IPS-15b (cell line): ENCODE measurements around the gene C10orf105.

Experiments used
- H3K27me3 ChIP-seq: one replicate; pipeline ENCODE4 v1.6.1; 2013; ENCODE audit warnings: low read length; ENCODE audit not compliant: control insufficient read depth, insufficient read depth
- H3K36me3 ChIP-seq: one replicate; pipeline ENCODE4 v1.6.1; 2013; ENCODE audit warnings: low read length; ENCODE audit not compliant: control insufficient read depth, insufficient read depth
- H3K4me1 ChIP-seq: one replicate; pipeline ENCODE4 v1.6.1; 2013; ENCODE audit warnings: mild to moderate bottlenecking, low read length; ENCODE audit not compliant: control insufficient read depth, insufficient read depth
- H3K4me3 ChIP-seq: one replicate; pipeline ENCODE4 v1.5.1; 2013; ENCODE audit warnings: low read depth, low read length
- H3K9ac ChIP-seq: one replicate; pipeline ENCODE4 v1.6.1; 2013; ENCODE audit warnings: low read depth, mild to moderate bottlenecking, low read length
- H3K9me3 ChIP-seq: one replicate; pipeline ENCODE4 v1.6.1; 2013; ENCODE audit warnings: mild to moderate bottlenecking, low read length; ENCODE audit not compliant: control insufficient read depth, insufficient read depth

Gene C10orf105

DNA sequence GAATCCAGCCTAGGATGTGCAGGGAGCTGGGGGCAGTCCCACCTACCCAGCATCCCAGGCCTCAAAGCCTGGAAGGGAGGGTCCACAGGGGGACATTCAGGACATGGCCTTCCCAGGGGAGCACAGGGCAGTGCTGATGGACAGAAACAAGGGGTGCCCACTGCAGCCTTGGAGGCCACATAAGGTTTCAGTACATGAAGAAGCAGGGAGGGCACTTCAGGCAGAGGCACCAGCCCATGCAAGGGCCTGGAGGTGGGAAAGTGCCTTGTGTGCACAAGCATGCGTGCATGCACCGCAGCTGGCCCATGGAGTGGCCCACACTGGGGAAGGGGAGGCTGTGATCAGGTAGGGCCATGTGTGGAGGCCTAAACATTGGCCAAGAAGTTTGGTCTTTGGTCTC lies 9.1 kb downstream of the C10orf105 start:
- Histone ChIP-seq H3K9me3 (no peaks in the 10 kb centered on the region), H3K9ac (no peak overlapping the region), H3K27me3 (peaks cover 2% of the 10 kb centered on the region), H3K36me3 (no peaks in the 10 kb centered on the region), H3K4me3 (no peak overlapping the region), H3K4me1 (no peaks in the 10 kb centered on the region)

DNA sequence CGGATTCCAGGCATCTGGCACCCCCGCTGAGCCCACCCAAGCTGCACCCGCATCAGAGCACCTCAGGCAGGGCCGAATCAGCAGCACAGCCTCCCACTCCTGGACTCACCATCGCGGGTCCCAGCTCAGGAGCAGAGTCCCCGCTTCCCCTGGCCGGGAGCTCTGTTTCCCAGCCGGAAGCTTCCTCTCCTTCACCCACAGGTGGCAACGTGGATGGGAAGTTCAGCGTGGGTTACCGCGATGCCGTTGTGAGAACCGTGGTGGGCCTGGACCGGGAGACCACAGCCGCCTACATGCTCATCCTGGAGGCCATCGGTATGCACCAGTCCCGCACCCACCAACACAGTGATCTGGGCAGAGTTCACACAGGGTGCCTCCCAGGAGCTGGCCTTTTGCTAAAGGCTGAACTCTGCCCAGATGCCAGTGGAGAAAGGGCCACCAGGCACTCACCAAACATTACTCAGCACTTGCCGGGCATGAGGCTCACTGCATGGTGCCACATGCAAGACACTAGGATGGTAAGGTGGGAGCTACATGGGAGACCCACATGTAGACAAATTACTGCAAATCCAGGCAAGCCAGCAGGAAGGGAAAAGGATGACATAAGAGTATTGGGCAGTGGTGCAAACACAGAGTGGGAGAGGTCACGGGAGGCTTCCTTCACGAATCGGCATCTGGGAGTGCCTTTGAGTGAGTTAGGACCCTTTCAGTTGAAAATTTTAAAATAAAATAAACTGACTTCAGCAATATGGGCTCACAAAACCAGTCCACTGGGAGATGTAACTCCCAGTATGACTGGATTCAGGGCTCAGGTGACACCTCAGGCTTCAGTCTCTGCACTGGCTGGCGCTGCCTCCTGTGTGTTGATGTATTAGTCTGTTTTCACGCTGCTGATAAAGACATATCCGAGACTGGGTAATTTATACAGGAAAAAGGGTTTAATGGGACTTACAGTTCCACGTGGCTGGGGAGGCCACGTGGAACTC lies 10.4 kb downstream of the C10orf105 start:
- Histone ChIP-seq H3K4me3 (no peak overlapping the region), H3K9me3 (no peaks in the 10 kb centered on the region), H3K9ac (no peak overlapping the region), H3K4me1 (no peaks in the 10 kb centered on the region), H3K36me3 (no peaks in the 10 kb centered on the region), H3K27me3 (peaks cover 2% of the 10 kb centered on the region)

- peak overlapping the region; percentile 8 for H3K4me3 ChIP-seq
- H3K9ac ChIP-seq, result no peak overlapping the region
- H3K36me3 ChIP-seq, result no peaks in the 10 kb centered on the region
- no peaks in the 10 kb centered on the region for H3K9me3 ChIP-seq
- peaks cover 2% of the 10 kb centered on the region for H3K27me3 ChIP-seq
- H3K4me1 ChIP-seq, result no peaks in the 10 kb centered on the region
Observed at GRCh38 chr10:71708301-71708703, 11.3 kb downstream of the C10orf105 start.

GRCh38 chr10:71707240-71707789 lies 12.3 kb downstream of the C10orf105 start:
- Histone ChIP-seq H3K36me3 (no peaks in the 10 kb centered on the region), H3K9ac (no peak overlapping the region), H3K27me3 (peaks cover 2% of the 10 kb centered on the region), H3K4me1 (no peaks in the 10 kb centered on the region), H3K4me3 (no peak overlapping the region), H3K9me3 (no peaks in the 10 kb centered on the region)

DNA sequence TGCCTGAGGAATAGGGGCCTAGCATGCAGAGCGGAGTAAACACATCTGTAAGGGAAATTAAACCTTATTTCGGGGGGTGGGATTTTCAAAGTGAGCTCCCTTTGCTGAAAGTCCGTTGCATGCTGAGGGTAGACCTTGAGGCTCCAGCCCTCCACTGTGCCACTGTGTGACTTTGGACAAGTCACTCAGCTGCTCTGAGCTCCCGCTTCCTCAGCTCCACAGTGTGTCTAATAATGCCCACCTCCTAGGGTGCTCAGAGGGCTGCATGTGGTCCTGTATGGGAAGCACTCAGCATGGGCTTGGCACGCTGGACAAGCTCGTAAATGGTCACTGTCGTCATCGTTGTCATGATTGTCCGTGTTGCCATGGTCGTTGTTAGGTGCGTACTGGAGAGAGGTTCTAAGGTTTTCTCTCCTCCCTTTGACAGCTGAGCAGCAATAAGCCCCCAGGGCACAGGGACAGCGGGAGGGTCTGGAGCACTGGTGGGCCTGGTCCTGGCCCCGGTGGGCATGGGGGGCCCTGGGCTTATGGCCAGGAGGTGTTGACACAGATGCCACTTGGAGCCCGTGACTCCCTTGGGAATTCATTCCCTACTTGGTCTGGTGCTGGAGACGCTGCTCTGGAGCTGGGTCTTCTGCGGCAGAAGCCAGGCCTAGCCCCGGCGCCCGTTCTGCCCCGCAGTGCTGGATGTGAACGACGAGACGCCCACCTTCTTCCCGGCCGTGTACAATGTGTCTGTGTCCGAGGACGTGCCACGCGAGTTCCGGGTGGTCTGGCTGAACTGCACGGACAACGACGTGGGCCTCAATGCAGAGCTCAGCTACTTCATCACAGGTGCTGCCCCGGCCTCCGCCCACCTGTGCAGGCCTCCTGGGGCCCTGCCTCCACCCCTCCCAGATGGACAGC lies 13.1 kb downstream of the C10orf105 start:
- H3K4me1 ChIP-seq, result no peaks in the 10 kb centered on the region

GRCh38 chr10:71705582-71705981 lies 14.0 kb downstream of the C10orf105 start:
- H3K9ac ChIP-seq, result no peak overlapping the region
- H3K4me1 ChIP-seq, result no peaks in the 10 kb centered on the region
- H3K9me3 ChIP-seq, result no peaks in the 10 kb centered on the region
- no peaks in the 10 kb centered on the region for H3K36me3 ChIP-seq
- peaks cover 2% of the 10 kb centered on the region for H3K27me3 ChIP-seq
- H3K4me3 ChIP-seq, result no peak overlapping the region

More for the DNA sequence above, 13.1 kb downstream of the C10orf105 start:
- no peak overlapping the region for H3K9ac ChIP-seq
- no peaks in the 10 kb centered on the region for H3K36me3 ChIP-seq
- no peaks in the 10 kb centered on the region for H3K9me3 ChIP-seq
- H3K4me3 ChIP-seq, result no peak overlapping the region
- peaks cover 2% of the 10 kb centered on the region for H3K27me3 ChIP-seq

- Histone ChIP-seq H3K4me1 (no peaks in the 10 kb centered on the region), H3K9me3 (no peaks in the 10 kb centered on the region), H3K4me3 (no peak overlapping the region), H3K36me3 (no peaks in the 10 kb centered on the region), H3K27me3 (peaks cover 2% of the 10 kb centered on the region), H3K9ac (no peak overlapping the region)
Observed at GRCh38 chr10:71704816-71705215, 14.8 kb downstream of the C10orf105 start.

DNA sequence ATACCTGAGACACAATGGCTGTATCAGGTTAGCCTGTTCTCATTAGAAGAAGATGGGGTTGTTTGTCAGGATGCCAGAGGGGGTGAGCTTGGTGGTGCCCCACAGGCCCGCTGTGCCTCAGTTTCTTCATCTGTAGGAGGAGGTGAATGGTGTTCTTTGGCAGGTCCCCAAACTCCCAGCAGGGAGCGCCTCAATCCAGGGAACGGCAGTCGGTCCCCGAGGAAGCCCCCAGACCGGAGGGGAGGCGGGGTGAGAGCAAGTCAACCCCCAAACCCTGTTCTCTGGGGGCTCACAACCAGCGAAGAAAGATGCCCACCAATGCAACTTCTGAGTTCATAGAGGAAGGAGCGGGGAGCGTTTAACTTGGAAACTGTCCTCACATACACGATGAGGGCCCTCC lies 16.0 kb downstream of the C10orf105 start:
- no peaks in the 10 kb centered on the region for H3K9me3 ChIP-seq
- H3K27me3 ChIP-seq, result peaks cover under 1% of the 10 kb centered on the region
- no peaks in the 10 kb centered on the region for H3K4me1 ChIP-seq
- H3K36me3 ChIP-seq, result no peaks in the 10 kb centered on the region
- H3K4me3 ChIP-seq, result no peak overlapping the region
- no peak overlapping the region for H3K9ac ChIP-seq

GRCh38 chr10:71701496-71702132 lies 18.0 kb downstream of the C10orf105 start:
- Histone ChIP-seq H3K4me1 (no peaks in the 10 kb centered on the region), H3K36me3 (no peaks in the 10 kb centered on the region), H3K9me3 (no peaks in the 10 kb centered on the region), H3K9ac (no peak overlapping the region), H3K4me3 (no peak overlapping the region), H3K27me3 (no peaks in the 10 kb centered on the region)

DNA sequence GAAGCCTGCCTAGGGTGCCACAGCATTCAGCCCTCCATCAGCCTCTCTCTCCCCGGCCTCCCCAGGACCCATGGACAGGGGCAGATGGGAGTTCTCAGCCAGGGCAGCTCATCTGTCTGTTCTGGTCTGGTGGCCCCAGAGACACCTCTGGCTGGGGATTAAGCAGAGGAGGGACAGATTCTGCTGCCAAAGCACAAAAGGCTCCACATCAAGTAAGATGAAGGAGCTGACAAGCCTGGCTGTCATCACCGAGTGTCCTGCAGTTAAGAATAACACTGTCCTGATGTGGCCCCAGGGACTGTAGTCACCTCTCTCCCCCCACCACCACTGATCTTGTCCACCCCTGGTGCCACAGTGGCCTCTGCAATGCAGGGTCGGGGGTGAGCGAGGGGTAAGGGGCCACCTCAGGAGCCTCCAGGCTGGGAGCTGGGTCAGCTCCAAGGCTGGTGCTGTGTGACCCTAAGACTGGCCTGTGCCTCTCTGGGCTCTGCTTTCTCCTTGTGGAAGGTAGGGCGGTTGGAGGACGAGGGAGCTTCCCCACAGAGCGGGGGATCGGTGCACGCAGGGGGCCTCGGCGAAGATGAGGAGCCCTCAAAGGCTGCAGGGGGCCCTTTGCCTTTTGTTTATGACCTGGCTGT lies 18.7 kb downstream of the C10orf105 start:
- Histone ChIP-seq H3K4me3 (no peak overlapping the region), H3K36me3 (no peaks in the 10 kb centered on the region), H3K27me3 (no peaks in the 10 kb centered on the region), H3K9ac (no peak overlapping the region), H3K9me3 (no peaks in the 10 kb centered on the region), H3K4me1 (no peaks in the 10 kb centered on the region)

DNA sequence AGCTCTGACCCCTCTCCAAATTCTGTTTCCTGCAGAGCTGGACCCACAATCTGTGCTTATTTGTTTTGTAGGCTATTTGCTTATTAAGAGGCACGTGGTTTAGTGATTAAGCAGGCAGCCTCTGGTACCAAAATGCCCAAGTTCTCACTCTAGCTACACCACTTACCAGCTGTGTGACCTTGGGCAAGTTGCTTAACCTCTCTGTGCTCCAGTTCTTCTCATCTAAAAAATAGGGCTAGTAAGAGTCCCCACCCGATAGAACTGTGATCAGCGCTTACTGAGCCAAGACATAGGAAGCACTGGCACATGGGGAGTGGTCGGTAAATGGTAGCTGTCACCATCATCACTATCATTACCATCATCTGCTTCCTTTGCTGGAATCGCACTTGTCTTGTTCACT lies 20.8 kb downstream of the C10orf105 start:
- no peaks in the 10 kb centered on the region for H3K4me1 ChIP-seq
- H3K9me3 ChIP-seq, result no peaks in the 10 kb centered on the region
- no peak overlapping the region for H3K4me3 ChIP-seq
- no peaks in the 10 kb centered on the region for H3K27me3 ChIP-seq
- H3K9ac ChIP-seq, result no peak overlapping the region
- no peaks in the 10 kb centered on the region for H3K36me3 ChIP-seq
